Left kidney (tissue), 2 donors: ENCODE measurements around the gene TNFRSF19. TPM values are rescaled to one million over a fixed set of nuclear protein-coding genes. Genes with fewer than 3 reads are reported as not detected.

Experiments used
- DNase-seq: peaks from one replicate; pipeline ENCODE4 v3.0.0-alpha.2; 2013
- polyA plus RNA-seq: library from polyadenylated mRNA; unstranded; fragments of 120-200 nt; gene quantifications from one replicate; pipeline ENCODE4 v1.2.1, GENCODE V29; 2013; ENCODE audit not compliant: insufficient read length

TNFRSF19 gene
- polyA plus RNA-seq, 1 donor, result 60.8 TPM

- no peak for DNase-seq
Observed at GRCh38 chr13:23627410-23627809, 57.2 kb downstream of the TNFRSF19 start.

- DNase-seq, result no peak
Observed at GRCh38 chr13:23628250-23628649, 58.0 kb downstream of the TNFRSF19 start.

DNA sequence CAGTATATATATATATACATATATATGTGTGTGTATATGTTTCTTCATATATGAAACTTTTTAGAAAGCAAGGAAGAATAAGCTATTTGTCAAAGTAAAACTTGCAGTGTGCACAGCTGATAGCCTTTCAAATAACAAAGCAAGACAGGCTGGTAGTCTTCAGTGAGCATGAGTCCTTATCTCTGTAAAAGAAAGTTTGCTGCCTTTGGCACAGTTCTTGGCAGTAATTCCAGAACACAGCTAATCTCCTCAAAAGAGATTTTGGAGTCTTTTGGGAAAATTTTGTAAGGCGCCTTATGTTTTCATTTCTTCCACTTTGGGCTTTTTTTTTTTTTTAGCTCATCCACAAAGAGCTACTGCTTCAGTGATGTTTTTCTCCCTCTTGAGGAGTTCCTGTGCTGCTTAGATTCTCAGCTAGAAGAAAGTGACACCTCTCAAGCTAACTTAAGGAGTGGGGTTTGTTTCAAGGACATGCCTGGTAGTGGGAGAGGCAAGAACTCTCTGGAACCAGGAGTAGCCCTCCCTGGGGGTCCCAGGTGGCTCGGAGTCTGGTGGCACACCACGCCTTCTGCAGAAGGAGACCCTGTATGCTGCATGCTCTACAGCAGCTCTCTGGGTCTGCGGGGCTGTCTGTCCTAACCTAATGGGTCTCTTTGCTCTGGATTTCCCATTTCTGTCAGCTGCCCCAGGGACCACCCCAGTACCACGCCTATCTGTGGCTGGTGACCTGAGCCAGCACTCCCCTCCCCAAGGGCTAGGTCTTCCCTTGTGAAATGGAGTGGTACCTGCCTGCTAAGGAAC, 58.8 kb downstream of the TNFRSF19 start:
- DNase-seq, result no peak

DNA sequence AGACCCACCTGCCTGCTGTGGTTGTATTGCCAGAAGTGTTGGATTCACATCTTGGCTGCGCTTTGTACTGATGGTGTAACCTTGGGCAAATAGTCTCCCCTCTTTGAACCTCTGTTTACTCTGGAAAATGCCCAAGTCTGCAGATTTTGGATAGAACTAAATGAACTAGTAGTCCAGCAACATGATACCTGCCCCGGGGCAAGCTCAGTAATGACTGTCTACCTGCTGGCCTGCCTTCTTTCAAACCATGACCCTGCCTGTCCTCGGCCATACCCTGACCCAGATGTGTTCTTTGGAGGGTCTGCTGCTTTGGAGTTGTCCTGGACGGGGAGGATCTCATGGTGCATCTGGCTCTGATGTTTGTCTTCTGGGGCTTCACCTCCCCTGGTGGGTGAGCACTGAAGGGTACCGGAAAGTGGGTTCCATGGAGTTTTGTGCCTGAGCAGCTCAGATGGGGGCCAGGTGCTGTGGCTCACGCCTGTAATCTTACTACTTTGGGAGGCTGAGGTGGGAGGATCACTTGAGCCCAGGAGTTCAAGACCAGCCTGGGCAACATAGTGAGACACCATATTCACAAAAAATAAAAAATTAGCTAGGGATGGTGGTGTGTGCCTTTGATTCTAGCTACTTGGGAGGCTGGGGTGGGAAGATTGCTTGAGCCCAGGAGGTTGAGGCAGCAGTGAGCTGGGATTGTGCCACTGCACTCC, 59.5 kb downstream of the TNFRSF19 start:
- DNase-seq, result no peak

DNA sequence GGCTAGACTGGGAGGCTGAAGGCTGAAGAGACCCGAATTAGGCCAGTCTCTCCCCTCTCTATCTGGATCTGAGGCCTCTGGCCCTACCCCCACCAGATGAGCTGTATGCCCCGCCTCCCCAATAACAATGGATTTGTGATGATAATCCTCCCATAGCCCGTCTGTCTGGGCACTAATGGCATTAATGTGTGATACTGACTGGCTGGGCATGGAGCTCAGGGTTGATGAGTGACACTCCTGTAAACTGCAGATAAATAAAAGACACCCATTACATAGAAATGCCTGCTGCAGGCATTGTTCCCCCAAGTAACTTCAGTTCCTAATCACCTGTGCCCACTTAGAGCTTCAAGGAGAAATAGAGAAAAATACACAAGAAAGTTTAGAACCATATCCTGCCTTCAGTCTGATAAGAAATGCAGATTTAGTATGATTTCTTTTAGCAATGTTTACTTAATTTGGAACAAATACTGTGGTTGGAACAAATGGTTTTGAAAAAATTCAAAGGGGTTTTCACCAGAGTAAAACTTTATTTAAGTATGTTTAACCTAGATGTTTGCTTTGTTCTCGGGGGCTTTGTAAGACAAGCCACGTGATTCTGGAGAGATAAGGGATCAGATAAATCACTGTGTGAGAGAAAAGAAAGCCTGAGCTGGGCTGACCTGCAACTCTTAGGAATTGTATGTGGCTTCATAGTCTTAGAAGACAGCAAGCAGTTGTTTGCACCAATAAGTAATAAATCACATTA, 60.3 kb downstream of the TNFRSF19 start:
- no peak for DNase-seq

GRCh38 chr13:23631311-23632047, 61.3 kb downstream of the TNFRSF19 start:
- no peak for DNase-seq

- no peak for DNase-seq
Observed at GRCh38 chr13:23632048-23632582, 61.9 kb downstream of the TNFRSF19 start.

DNA sequence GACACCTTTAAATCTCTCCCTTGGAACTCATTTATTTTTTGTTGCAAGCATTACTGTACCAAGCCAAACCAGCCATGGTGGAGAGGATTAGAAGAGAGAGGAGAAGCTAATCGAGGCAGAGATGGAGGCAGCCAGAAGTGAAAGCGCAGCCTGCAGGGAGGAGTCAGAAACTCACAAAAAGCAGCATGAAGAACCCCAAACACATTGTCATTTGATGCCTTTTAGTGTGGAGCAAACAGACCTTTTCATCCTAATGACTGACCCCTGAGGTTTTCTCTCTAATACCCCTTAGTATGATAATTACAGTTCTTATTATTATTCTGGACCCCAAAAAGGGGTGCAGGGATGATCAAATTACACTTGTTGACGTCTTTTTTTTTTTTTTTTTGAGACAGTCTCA, 62.5 kb downstream of the TNFRSF19 start:
- no peak for DNase-seq

- DNase-seq, result no peak
Observed at GRCh38 chr13:23634897-23635296, 64.7 kb downstream of the TNFRSF19 start.

DNA sequence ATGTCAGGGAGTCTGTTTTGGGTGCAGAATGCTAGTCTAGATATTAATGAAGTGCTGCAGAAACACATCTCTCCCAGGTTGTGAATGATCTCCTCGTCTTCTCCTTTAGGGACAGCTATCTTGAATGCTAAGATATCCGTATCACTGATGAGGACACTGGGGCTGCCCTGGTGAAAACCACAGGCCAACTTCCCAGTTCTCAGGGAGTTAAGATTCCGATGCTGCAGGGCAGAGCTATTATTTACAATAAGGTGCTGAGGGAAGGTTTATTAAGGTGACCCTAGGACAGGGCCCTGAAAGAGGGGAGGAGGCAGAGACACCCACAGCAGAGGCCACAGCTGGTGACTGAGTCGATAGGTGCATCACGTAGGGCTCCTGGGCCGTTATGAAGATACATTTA, 66.1 kb downstream of the TNFRSF19 start:
- no peak for DNase-seq

GRCh38 chr13:23637829-23638228, 67.6 kb downstream of the TNFRSF19 start:
- DNase-seq, result no peak

- DNase-seq, result no peak
Observed at GRCh38 chr13:23639674-23640073, 69.5 kb downstream of the TNFRSF19 start.

DNA sequence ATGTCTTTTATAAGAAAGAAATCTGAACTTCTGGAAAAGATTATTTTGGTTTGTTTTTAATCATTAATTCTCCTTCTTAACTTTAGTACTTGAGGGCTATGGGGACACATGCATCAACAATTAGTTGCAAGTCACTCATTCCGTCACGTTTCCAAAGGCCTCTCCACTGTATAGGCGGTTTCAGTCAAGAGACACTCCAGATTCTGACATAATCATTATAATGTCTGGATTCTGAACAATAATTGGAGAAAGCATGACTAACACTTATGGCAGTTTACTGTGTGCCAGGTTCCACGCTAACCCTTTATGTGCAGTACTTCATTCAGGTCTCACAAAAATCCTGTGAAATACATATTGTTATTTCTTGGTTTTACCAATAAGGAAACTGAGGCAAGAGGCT, 71.9 kb downstream of the TNFRSF19 start:
- no peak for DNase-seq

DNA sequence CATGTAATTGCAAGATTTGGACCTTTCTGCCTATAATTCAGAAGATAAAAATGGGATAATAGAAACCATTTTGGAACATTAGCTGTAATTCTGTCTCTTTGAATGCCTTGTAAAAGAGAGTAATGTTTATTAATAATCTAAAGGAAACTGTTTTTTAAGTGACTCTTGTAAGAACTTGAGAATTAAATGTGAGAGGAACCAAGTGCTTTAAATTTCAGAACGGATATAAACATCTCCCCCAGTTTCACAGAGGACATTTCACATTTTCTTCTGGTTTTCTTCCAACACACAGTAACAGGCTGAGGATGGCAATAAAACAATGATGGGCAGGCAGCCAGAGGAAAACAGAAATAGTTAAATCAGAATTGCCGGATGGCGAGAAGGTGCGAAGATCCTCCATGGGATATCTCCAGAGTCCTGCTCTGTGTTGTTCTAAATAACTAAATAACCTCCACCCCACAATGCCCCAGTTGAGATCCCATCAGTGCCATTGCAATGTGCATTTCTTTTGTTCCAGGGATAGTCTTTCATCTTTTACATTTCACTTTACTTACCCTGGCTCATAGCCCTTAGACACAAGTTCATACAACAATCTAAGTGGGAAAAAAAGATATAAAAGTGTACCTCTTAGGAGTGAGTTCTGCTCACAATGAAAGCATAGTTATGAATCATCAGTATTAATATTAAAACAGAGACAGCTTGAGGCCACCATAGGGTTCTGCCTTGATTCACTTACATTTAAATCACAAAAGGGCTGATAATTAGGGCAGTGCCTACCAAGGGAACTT, 73.3 kb downstream of the TNFRSF19 start:
- no peak for DNase-seq

- DNase-seq, result no peak
Observed at GRCh38 chr13:23644126-23644419, 73.9 kb downstream of the TNFRSF19 start.

DNA sequence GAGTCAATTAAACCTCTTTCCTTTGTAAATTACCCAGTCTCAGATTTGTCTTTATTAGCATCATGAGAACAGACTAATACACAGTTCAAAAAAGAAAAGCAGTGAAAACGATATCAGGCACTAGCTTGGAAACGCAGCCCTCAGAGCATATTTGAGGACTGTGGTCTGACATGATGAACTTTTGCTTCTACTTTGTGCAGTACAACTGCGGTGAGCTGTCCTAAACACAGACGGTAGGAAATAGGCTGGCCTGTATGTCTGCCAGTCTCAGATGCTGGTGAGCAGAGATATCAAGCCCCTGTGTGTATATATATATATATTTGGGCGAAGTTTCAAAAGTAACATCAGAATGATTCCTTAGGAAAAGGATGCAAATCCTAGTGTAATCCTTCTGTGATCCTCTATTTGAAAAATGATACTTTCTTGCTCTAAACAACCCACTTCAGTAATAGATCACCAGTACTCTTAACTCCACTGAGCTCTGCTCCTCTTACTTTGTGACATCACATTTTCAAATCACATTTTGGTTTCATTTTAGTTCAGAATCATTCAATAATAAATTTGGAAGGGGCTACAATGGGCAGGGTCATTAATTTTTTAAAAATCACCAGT, 74.4 kb downstream of the TNFRSF19 start:
- no peak for DNase-seq

DNA sequence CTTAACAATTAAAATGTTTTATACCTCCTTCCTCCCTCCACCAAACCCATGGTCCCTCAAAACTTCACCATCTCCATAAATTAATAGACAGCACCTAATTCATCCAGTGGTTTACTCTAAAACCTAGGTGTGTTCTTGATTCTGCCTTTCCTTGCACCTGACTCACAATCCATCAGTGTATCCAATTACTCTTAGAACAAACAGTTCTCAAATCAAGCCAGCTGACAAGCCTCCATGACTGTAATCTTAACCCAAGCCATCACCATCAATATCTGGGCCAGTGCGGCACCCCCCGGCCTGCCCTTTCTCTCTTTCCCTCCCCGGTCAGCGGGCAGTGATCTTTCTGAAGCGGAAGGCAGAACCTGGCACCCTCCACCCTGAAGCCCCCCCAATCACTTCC, 75.6 kb downstream of the TNFRSF19 start:
- no peak for DNase-seq

- no peak for DNase-seq
Observed at GRCh38 chr13:23651439-23651838, 81.2 kb downstream of the TNFRSF19 start.

GRCh38 chr13:23651887-23652286, 81.7 kb downstream of the TNFRSF19 start:
- DNase-seq, result no peak

DNA sequence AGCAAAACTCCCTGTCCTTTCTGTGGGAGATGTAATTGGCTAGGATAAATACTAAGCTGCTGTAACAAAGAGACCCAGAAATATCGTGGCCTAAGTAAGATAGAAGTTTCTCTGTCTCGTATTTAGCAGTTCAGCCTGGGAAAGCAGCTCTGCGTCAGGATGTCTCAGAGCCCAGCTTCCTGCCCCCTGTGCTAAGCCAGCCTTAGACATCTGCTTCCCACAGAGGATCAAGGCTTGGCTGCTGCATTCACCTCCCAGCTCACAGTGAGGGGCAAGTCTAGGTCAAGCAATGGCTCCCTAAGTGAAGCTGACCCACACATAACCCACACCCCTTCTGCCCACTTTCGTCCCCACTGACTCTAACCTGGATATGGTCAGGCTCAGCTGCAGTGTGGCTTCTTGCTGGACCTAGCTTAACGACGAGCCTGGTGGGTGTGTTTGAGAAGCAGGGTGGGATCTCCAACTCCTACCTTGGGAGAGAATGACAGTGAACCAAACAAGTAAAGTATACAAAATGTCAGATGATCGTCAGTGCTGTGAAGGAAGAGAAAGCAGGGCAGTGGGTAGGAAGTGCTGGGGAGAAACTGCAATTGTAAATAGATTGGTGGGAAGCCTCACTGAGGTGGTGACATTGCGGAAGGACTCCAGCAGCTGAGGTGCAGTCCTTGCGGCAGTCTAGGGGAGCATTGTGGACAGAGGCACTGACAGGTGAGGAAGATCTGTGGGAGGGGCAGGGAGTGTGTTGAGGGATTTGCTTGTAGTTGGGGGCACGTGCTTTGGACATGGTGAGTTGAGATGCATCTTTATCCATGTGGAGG, 82.9 kb downstream of the TNFRSF19 start:
- no peak for DNase-seq
